Measurements from ENCODE around the gene SERPINI1. TPM values are rescaled to one million over a fixed set of nuclear protein-coding genes. Genes with fewer than 3 reads are reported as not detected.

The SERPINI1 gene
- total RNA-seq, 2 donors from 2014 or later = 2.8 to 3.6 TPM

- DNase-seq = no peak
- H3K4me1 Mint-ChIP-seq = no peaks in the 10 kb centered on the region
- no peak for ATAC-seq
- no peaks in the 10 kb centered on the region for H3K9me3 ChIP-seq (ENCODE audit: control insufficient read depth, low read length, poor library complexity, severe bottlenecking)
- peaks cover 8% of the 10 kb centered on the region for H3K27me3 Mint-ChIP-seq
- no peak overlapping the region for H3K27ac Mint-ChIP-seq
- H3K4me3 Mint-ChIP-seq = no peak overlapping the region
- H3K36me3 Mint-ChIP-seq (ENCODE audit: low read depth) = no peaks in the 10 kb centered on the region
Measured at GRCh38 chr3:167870759-167871158, 135.2 kb downstream of the SERPINI1 start.

GRCh38 chr3:167872032-167872431 is 136.5 kb downstream of the SERPINI1 start:
- Mint-ChIP-seq H3K4me3 (no peak overlapping the region), H3K4me1 (no peaks in the 10 kb centered on the region), H3K36me3 (ENCODE audit: low read depth) (no peaks in the 10 kb centered on the region)

DNA sequence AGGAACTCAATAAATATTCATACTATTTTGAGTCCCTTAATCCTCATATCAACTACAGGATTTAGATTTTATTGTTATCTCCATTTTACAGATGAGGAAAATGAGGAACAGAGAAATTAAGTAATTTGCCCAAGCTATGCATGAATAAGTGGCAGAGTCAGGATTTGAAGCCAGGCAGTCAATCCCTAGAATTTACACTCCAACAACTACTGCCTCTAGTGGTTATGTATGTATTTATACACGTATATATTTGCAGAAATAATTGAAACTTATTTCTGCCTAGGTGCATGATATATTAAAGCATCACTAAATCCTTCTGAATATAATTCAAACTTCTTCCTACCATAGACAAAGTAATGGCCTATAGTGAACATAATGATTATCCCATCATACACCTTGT is 137.4 kb downstream of the SERPINI1 start:
- no peaks in the 10 kb centered on the region for H3K9me3 ChIP-seq (ENCODE audit: control insufficient read depth, low read length, poor library complexity, severe bottlenecking)
- Mint-ChIP-seq H3K4me1 (no peaks in the 10 kb centered on the region), H3K27ac (no peak overlapping the region), H3K4me3 (no peak overlapping the region), H3K36me3 (ENCODE audit: low read depth) (no peaks in the 10 kb centered on the region), H3K27me3 (peaks cover 14% of the 10 kb centered on the region)
- no peak for ATAC-seq
- no peak for DNase-seq

More at GRCh38 chr3:167872032-167872431, 136.5 kb downstream of the SERPINI1 start:
- H3K9me3 ChIP-seq (ENCODE audit: control insufficient read depth, low read length, poor library complexity, severe bottlenecking) = no peaks in the 10 kb centered on the region
- no peak for DNase-seq
- H3K27me3 Mint-ChIP-seq = peaks cover 9% of the 10 kb centered on the region
- no peak overlapping the region for H3K27ac Mint-ChIP-seq
- no peak for ATAC-seq

DNA sequence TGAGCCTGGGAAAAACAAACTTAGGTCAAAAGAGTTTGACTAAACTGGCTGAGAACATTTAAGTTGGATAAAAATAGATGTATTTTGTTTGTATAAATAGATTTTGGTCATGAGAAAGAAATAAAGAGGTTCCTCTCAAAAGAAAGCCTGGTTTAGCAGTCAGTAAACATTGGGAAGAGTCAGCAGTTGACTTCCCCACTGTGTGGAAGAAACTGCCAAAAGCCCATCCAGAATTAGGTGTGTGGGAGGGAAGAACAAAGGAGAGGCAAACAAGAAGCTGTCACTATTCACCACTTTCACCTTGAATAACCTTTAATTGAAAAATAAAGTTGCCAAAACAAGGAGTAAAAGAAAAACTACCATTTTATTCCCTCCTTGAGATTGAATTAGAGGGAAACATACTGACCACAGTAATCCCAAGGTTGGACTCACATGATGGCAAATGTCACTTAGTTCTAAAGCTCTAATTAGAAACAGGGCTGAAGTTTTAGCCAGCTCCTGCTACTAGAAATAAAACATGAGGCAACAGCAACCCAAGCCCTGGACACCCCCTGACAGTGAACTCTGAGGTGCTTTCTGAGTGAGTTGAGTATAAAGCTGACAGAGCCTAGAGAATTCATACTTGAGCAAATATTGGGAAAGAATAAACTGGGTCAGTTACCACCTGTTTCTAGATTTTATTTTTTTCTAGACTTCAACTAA is 139.3 kb downstream of the SERPINI1 start:
- H3K27ac Mint-ChIP-seq = no peak overlapping the region
- H3K9me3 ChIP-seq (ENCODE audit: control insufficient read depth, low read length, poor library complexity, severe bottlenecking) = no peaks in the 10 kb centered on the region
- ATAC-seq (no peak), DNase-seq (no peak)
- peaks cover 8% of the 10 kb centered on the region for H3K27me3 Mint-ChIP-seq
- H3K36me3 Mint-ChIP-seq (ENCODE audit: low read depth) = no peaks in the 10 kb centered on the region
- no peak overlapping the region for H3K4me3 Mint-ChIP-seq
- no peaks in the 10 kb centered on the region for H3K4me1 Mint-ChIP-seq

Other genes with a start within 250 kb of the SERPINI1 start
- gene WDR49, start 81.8 kb upstream of the SERPINI1 start, total RNA-seq = under 1 TPM; 0.45 to 0.78 TPM
- 10 to 100 TPM; 51.1 to 55.5 TPM for gene PDCD10, start 829 bp upstream of the SERPINI1 start, total RNA-seq